ENCODE data around the gene CD244. TPM values are rescaled to one million over a fixed set of nuclear protein-coding genes. Genes with fewer than 3 reads are reported as not detected.

Gene CD244
- total and polyA plus RNA-seq, 2 experiments from 2014 or later: 0.47 to 1.2 TPM

DNA sequence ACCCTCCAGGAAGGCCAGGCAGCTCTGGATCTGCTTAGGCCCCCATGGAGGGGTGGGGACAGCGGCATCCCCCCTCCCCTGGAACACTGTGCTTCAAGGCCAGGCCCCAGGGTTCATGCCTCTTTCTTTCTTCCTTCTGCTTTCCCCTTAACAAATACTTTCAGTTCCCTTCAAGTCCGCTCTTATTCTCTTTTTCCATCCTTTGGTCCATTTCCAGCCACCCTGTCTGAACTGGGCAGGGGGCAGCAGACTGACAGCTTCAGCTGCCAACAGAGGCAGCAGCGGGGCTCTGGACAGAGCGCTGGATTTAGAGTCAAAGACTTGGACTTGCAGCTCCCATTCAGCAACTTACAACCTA is 1.1 kb upstream of the CD244 start:
- H2AFZ ChIP-seq: no peak overlapping the region
- no peak overlapping the region for H3K4me2 ChIP-seq
- no peaks in the 10 kb centered on the region for H3K9me3 ChIP-seq (ENCODE audit: low read depth)
- no peak overlapping the region for H3K27ac ChIP-seq
- H3K4me1 ChIP-seq (ENCODE audit: insufficient read depth): peaks cover 20% of the 10 kb centered on the region
- H3K4me3 ChIP-seq: no peak overlapping the region
- H4K20me1 ChIP-seq (ENCODE audit: insufficient read depth, poor library complexity, severe bottlenecking): no peaks in the 10 kb centered on the region
- H3K36me3 ChIP-seq (replicated peaks; ENCODE audit: insufficient read depth, low read depth): no peaks in the 10 kb centered on the region
- no peak for DNase-seq (ENCODE audit: low spot score)
- no peaks in the 10 kb centered on the region for H3K79me2 ChIP-seq
- WGBS (ENCODE audit: low lambda C conversion rate, missing lambda C conversion rate): 77% methylated on average over 4 of the region's 4 CpGs
- TF ChIP-seq EZH2 (IDR thresholded peaks at IDR 0.05; ENCODE audit: borderline replicate concordance) (no peak), EZH2phosphoT487 (IDR thresholded peaks at IDR 0.05; ENCODE audit: low read depth, severe bottlenecking, unreplicated experiment) (no peak)
- TF ChIP-seq, protein P1, sequence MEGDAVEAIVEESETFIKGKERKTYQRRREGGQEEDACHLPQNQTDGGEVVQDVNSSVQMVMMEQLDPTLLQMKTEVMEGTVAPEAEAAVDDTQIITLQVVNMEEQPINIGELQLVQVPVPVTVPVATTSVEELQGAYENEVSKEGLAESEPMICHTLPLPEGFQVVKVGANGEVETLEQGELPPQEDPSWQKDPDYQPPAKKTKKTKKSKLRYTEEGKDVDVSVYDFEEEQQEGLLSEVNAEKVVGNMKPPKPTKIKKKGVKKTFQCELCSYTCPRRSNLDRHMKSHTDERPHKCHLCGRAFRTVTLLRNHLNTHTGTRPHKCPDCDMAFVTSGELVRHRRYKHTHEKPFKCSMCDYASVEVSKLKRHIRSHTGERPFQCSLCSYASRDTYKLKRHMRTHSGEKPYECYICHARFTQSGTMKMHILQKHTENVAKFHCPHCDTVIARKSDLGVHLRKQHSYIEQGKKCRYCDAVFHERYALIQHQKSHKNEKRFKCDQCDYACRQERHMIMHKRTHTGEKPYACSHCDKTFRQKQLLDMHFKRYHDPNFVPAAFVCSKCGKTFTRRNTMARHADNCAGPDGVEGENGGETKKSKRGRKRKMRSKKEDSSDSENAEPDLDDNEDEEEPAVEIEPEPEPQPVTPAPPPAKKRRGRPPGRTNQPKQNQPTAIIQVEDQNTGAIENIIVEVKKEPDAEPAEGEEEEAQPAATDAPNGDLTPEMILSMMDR (IDR thresholded peaks at IDR 0.05; ENCODE audit: poor library complexity): no peak
- H3K27me3 ChIP-seq: no peaks in the 10 kb centered on the region
- H3K9me2 ChIP-seq (replicated peaks; ENCODE audit: insufficient read depth): no peaks in the 10 kb centered on the region

GRCh38 chr1:160863061-160863773 is 530 bp upstream of the CD244 start:
- Histone ChIP-seq H3K4me3 (no peak overlapping the region), H3K36me3 (replicated peaks; ENCODE audit: insufficient read depth, low read depth) (no peaks in the 10 kb centered on the region), H3K4me1 (ENCODE audit: insufficient read depth) (peaks cover 20% of the 10 kb centered on the region), H3K79me2 (no peaks in the 10 kb centered on the region), H3K27ac (no peak overlapping the region), H3K9me3 (ENCODE audit: low read depth) (no peaks in the 10 kb centered on the region), H3K27me3 (no peaks in the 10 kb centered on the region), H2AFZ (no peak overlapping the region), H4K20me1 (ENCODE audit: insufficient read depth, poor library complexity, severe bottlenecking) (no peaks in the 10 kb centered on the region), H3K4me2 (no peak overlapping the region), H3K9me2 (replicated peaks; ENCODE audit: insufficient read depth) (no peaks in the 10 kb centered on the region)
- TF ChIP-seq, protein P1 (IDR thresholded peaks at IDR 0.05; ENCODE audit: poor library complexity): no peak
- no peak for TF ChIP-seq EZH2 (IDR thresholded peaks at IDR 0.05; ENCODE audit: borderline replicate concordance)
- no peak for TF ChIP-seq EZH2phosphoT487 (IDR thresholded peaks at IDR 0.05; ENCODE audit: low read depth, severe bottlenecking, unreplicated experiment)
- DNase-seq (ENCODE audit: low spot score): no peak
- 91% methylated on average over 11 of the region's 11 CpGs for WGBS (ENCODE audit: low lambda C conversion rate, missing lambda C conversion rate)

DNA sequence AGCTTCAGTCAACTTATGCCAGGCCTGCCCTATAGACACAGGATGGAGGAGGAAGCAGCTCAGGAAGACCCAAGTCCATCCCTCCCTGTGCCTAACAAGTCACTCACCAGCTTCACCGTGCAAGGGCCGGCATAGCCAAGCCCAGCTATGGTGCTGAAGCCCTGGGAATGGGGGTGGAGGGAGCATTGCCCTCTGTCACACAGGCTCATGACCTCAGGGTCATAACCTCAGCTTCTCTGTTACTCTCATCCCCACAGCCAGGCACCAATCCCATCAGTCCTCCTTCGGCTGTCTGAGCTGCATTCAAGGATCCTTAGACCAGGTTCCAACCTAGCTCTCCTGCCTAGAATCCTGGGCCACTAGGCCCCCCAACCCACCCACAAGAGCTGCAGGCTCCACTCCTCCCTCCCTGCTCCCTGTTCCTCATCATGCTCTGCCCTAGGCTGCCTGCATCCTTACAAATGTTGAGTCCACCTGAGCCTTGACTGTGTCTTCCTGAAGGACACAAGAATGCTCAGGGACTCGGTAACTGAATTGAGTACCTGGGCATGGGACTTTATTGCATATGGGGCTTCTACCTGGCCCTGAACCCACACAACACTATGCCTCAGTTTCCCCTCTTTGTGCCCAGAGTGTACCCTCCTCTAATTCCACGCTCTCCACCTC is 1.7 kb downstream of the CD244 start:
- no peak overlapping the region for H3K27ac ChIP-seq
- DNase-seq (ENCODE audit: low spot score): no peak
- H3K9me3 ChIP-seq (ENCODE audit: low read depth): no peaks in the 10 kb centered on the region
- H3K4me1 ChIP-seq (ENCODE audit: insufficient read depth): peaks cover 10% of the 10 kb centered on the region
- H3K4me2 ChIP-seq: no peak overlapping the region
- H3K79me2 ChIP-seq: no peaks in the 10 kb centered on the region
- H3K9me2 ChIP-seq (replicated peaks; ENCODE audit: insufficient read depth): no peaks in the 10 kb centered on the region
- no peaks in the 10 kb centered on the region for H4K20me1 ChIP-seq (ENCODE audit: insufficient read depth, poor library complexity, severe bottlenecking)
- TF ChIP-seq EZH2 (IDR thresholded peaks at IDR 0.05; ENCODE audit: borderline replicate concordance): no peak
- TF ChIP-seq, protein P1 (IDR thresholded peaks at IDR 0.05; ENCODE audit: poor library complexity): no peak
- TF ChIP-seq EZH2phosphoT487 (IDR thresholded peaks at IDR 0.05; ENCODE audit: low read depth, severe bottlenecking, unreplicated experiment): no peak
- H3K4me3 ChIP-seq: no peak overlapping the region
- H3K27me3 ChIP-seq: no peaks in the 10 kb centered on the region
- WGBS (ENCODE audit: low lambda C conversion rate, missing lambda C conversion rate): 92% methylated on average over 5 of the region's 5 CpGs
- no peak overlapping the region for H2AFZ ChIP-seq
- no peaks in the 10 kb centered on the region for H3K36me3 ChIP-seq (replicated peaks; ENCODE audit: insufficient read depth, low read depth)

Measured in hepatocyte (in vitro differentiated cells).